ENCODE measurements around the gene LST1.

GRCh38 chr6:31619805-31620585, 33.9 kb downstream of the LST1 start:
- TF ChIP-seq EZH2 (IDR thresholded peaks at IDR 0.05; ENCODE audit: low read length, missing control alignments), result no peak
- no peak for TF ChIP-seq CTCF (conservative IDR thresholded peaks at IDR 0.05 in 1 of 2, IDR thresholded peaks at IDR 0.05 in 1 of 2; ENCODE audit: low read depth in 1 of 2, low read length in 2 of 2)
